Gastroesophageal sphincter (tissue), 4 donors: ENCODE results near the gene COX15. TPM values are rescaled to one million over a fixed set of nuclear protein-coding genes. Genes with fewer than 3 reads are reported as not detected.

ENCODE experiments used
- ATAC-seq: fragments of 150-250 bp; one replicate; pipeline ENCODE4 v1.9.1; 2016; ENCODE audit warnings: mild to moderate bottlenecking, moderate library complexity
- H3K27ac ChIP-seq, 4 donors: fragments of 200-600 bp; sonication (generic) in 3 of 4; 1 replicate in 3 of 4; 2 replicates in 1 of 4; pipeline ENCODE4 v1.5.1; 2016 to 2019
- H3K27me3 ChIP-seq: fragments of 200-600 bp; sonication (generic); one replicate; pipeline ENCODE4 v1.5.1; 2019
- H3K36me3 ChIP-seq, 2 donors: fragments of 200-600 bp; sonication (generic); one replicate each; pipeline ENCODE4 v1.5.1; 2019; ENCODE audit warnings: control low read depth in 1 of 2
- H3K4me1 ChIP-seq, 3 donors: fragments of 200-600 bp; sonication (generic); 1 replicate in 2 of 3; 2 replicates in 1 of 3; pipeline ENCODE4 v1.5.1; 2016 to 2019; ENCODE audit warnings: control low read depth in 2 of 3
- H3K4me3 ChIP-seq, 2 donors: fragments of 200-600 bp; sonication (generic); one replicate each; pipeline ENCODE4 v1.5.1; 2019; ENCODE audit warnings: mild to moderate bottlenecking in 1 of 2, moderate library complexity in 1 of 2
- H3K9me3 ChIP-seq, 3 donors: fragments of 200-600 bp; sonication (generic); one replicate each; pipeline ENCODE4 v1.5.1; 2017 to 2019; ENCODE audit warnings: control low read depth in 2 of 3
- EP300 ChIP-seq: sonication (generic); formaldehyde crosslinking; IDR thresholded peaks from one replicate; pipeline ENCODE4 v1.6.1; 2017; ENCODE audit warnings: antibody characterized with exemption, mild to moderate bottlenecking
- POLR2A ChIP-seq, 2 donors: fragments of 450-650 bp; IDR thresholded peaks; one replicate each; pipeline ENCODE4 v1.6.1; 2017; ENCODE audit warnings: antibody characterized with exemption in 2 of 2, mild to moderate bottlenecking in 2 of 2, moderate library complexity in 1 of 2
- POLR2AphosphoS5 ChIP-seq: sonication (generic); formaldehyde crosslinking; IDR thresholded peaks from one replicate; pipeline ENCODE4 v1.6.1; 2017; ENCODE audit warnings: antibody characterized with exemption
- WGBS, 2 donors: methylation state at CpG; one replicate each; pipeline ENCODE4 v1.1.5; 2018; ENCODE audit warnings: low coverage in 1 of 2; 5-methylcytosine and 5-hydroxymethylcytosine counted together
- total RNA-seq, 4 donors: library from RNA; depleted of rRNA; stranded (reverse); fragments of >200 nt; gene quantifications; one replicate each; pipeline ENCODE4 v1.1.0, GENCODE V29; 2016
- TF ChIP-seq, protein P1 (sequence below), 4 experiments: fragments of 200-600 bp in 2 of 4; fragments of 450-650 bp in 2 of 4; sonication (generic) in 1 of 4; IDR thresholded peaks; one replicate each; pipeline ENCODE4 v1.5.1; 2017 to 2019; ENCODE audit warnings: antibody characterized with exemption in 4 of 4, mild to moderate bottlenecking in 2 of 4, moderate library complexity in 2 of 4

COX15 gene
- total RNA-seq, 4 donors from 2014 or later: 25.6 to 32.6 (median 29.3) TPM

DNA sequence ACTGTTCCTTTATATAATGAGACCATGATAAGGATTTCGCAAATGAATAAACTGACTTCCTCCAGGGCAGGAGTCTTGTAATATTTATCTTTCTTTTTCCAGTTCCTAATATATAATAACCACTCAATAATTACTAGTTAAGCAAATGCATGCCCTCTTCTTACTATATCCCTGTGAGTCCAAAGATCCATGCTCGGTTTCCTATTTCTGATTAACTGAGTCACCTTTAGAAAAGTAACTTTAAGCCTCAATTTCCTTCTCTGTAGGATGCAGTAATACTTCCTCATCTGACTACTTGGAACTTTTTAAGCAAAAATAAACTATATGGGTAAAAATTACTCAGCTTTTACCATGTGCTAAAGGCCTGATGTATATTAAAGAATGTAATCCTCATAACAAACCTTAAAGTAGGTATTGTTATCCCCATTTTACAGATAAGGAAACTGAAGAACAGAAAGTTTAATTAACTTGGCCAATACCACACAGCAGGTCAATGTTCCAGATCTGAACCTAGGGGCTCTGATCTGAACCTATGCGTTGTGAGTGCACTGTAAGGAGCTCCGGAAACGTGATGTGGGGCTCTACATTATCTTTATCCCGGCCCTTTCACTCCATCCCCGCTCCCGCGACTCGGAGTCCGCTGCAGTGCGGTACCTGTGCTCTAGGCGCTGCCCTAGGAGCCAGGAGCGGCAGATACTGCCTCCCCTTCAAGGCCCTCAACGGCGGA lies 458 bp downstream of the COX15 start:
- 8 to 29% methylated on average over 3 to 9 of the region's 16 CpGs for WGBS, 2 donors
- no peak for ATAC-seq

DNA sequence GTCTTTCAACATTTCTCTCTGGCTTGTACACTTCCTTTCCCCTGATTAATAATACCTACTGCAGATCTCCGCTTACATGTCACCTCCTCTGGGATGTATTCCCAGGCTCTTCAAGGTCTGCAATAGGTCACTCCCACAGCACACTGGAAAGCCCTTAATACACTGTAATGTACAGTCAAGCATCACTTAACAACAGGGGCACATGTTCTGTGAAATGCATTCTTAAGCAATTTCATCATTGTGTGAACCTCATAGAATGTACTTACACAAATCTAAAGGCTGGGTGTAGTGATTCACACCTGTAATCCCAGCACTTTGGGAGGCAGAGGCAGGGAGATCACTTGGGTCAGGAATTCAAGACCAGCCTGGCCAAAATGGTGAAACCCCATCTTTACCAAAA lies 1.9 kb downstream of the COX15 start:
- H3K27ac ChIP-seq: no peak overlapping the region
- H3K4me3 ChIP-seq: no peak overlapping the region
- H3K9me3 ChIP-seq: no peaks in the 10 kb centered on the region
- 50 to 100% methylated on average over 1 of the region's 1 CpG for WGBS, 2 donors
- TF ChIP-seq POLR2AphosphoS5 (no peak), POLR2A (IDR thresholded peaks at IDR 0.05) (no peak), EP300 (no peak)
- TF ChIP-seq, protein P1, sequence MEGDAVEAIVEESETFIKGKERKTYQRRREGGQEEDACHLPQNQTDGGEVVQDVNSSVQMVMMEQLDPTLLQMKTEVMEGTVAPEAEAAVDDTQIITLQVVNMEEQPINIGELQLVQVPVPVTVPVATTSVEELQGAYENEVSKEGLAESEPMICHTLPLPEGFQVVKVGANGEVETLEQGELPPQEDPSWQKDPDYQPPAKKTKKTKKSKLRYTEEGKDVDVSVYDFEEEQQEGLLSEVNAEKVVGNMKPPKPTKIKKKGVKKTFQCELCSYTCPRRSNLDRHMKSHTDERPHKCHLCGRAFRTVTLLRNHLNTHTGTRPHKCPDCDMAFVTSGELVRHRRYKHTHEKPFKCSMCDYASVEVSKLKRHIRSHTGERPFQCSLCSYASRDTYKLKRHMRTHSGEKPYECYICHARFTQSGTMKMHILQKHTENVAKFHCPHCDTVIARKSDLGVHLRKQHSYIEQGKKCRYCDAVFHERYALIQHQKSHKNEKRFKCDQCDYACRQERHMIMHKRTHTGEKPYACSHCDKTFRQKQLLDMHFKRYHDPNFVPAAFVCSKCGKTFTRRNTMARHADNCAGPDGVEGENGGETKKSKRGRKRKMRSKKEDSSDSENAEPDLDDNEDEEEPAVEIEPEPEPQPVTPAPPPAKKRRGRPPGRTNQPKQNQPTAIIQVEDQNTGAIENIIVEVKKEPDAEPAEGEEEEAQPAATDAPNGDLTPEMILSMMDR (IDR thresholded peaks at IDR 0.05): no peak
- no peaks in the 10 kb centered on the region for H3K27me3 ChIP-seq
- peaks cover 0 to 44% of the 10 kb centered on the region in 2 donors for H3K36me3 ChIP-seq
- no peak for ATAC-seq
- H3K4me1 ChIP-seq: peaks cover 0 to 36% (median 7%) of the 10 kb centered on the region in 3 donors

More for the DNA sequence above, 458 bp downstream of the COX15 start:
- Histone ChIP-seq H3K9me3 (no peaks in the 10 kb centered on the region), H3K4me3 (peak overlapping the region; percentile 69 to 87), H3K36me3 (peaks cover 0 to 33% of the 10 kb centered on the region in 2 donors), H3K27me3 (no peaks in the 10 kb centered on the region), H3K4me1 (peaks cover 0 to 36% (median 7%) of the 10 kb centered on the region in 3 donors), H3K27ac (peak overlapping the region; percentile 47 to 97 (median 96))
- TF ChIP-seq, protein P1 (IDR thresholded peaks at IDR 0.05): peak in 1 of 4 experiments; percentile 6
- no peak for TF ChIP-seq EP300

DNA sequence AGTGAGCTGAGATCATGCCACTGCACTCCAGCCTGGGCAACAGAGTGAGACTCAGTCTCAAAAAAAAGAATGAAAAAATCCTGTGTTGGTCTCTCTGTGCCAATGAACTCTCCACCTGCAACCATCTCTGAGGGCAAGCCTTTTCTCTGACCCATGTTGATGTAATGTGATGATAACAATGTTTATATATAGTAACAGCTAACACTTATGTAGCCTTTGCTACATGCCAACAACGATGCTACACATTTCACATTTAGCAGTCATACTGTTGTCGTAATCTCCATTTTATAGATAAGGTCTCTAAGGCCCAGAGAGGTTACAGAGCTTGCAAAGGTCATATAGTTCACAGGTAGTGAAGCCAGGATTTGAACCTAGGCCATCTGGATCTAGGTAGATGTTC lies 11.5 kb downstream of the COX15 start:
- ATAC-seq: no peak
- H3K9me3 ChIP-seq: no peaks in the 10 kb centered on the region
- H3K4me3 ChIP-seq: no peak overlapping the region
- TF ChIP-seq, protein P1 (IDR thresholded peaks at IDR 0.05): no peak
- TF ChIP-seq EP300 (no peak), POLR2AphosphoS5 (no peak), POLR2A (IDR thresholded peaks at IDR 0.05) (no peak)
- H3K27ac ChIP-seq: no peak overlapping the region
- peaks cover 2 to 98% of the 10 kb centered on the region in 2 donors for H3K36me3 ChIP-seq
- WGBS, 2 donors: 88% methylated on average over 2 of the region's 2 CpGs
- H3K4me1 ChIP-seq: no peaks in the 10 kb centered on the region
- no peaks in the 10 kb centered on the region for H3K27me3 ChIP-seq

DNA sequence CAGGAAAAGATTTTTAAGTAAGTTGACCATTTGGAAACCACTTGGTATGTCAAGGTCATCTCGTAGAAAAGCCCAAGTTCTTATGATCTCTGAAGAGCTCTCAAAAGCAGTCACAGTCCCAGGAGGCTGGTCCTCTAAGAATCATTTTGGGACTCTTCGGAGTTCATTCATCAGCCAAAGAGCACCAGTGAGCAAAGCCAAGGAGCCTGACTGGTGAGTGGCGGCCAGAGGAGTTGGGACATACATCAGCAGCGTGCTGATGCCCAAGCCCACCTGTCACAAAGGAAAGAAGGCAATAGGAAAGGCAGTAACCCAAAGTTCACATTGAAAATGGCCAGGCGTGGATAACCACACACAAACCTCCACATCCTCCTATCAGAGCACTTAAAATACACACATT lies 17.5 kb downstream of the COX15 start:
- ATAC-seq: no peak
- Histone ChIP-seq H3K36me3 (peaks cover 0 to 81% of the 10 kb centered on the region in 2 donors), H3K4me3 (no peak overlapping the region), H3K27me3 (no peaks in the 10 kb centered on the region), H3K9me3 (no peaks in the 10 kb centered on the region), H3K4me1 (peaks cover 0 to 12% (median 0%) of the 10 kb centered on the region in 3 donors), H3K27ac (no peak overlapping the region)
- 88 to 90% methylated on average over 5 of the region's 5 CpGs for WGBS, 2 donors
- TF ChIP-seq POLR2AphosphoS5: no peak
- TF ChIP-seq, protein P1 (IDR thresholded peaks at IDR 0.05): no peak
- TF ChIP-seq POLR2A (IDR thresholded peaks at IDR 0.05): no peak
- TF ChIP-seq EP300: no peak

DNA sequence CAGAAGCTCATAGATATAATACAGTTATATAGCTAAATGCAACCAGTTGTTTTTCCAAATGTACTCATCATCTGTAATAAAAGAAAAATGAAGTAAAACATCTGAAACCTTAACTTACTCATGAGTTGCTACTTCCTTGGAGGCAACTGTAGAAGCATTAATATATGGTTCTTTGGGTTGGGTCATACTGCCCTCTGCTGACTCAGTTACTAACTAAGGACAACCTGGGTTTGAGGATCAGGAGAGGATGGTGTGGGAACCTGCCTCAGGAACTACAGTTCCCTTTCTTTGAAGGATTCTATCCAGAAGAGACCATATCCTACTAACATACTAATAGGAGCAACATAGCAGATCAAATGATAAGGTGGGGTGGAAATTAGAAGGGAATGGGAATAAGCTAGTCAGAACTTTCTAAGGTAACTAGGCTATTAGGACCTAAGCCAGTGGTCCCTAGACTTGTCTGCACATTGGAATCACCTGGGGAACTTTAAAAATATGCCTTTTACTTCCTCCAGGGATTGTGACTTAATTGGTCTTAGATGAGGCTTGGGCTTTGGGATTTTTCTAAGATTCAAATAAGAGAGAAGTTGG lies 20.7 kb downstream of the COX15 start:
- ATAC-seq: peak; percentile 46

More for the DNA sequence above, 20.7 kb downstream of the COX15 start:
- Histone ChIP-seq H3K27ac (no peak overlapping the region), H3K4me3 (no peak overlapping the region), H3K36me3 (peaks cover 0 to 48% of the 10 kb centered on the region in 2 donors), H3K27me3 (no peaks in the 10 kb centered on the region), H3K4me1 (peaks cover 0 to 31% (median 5%) of the 10 kb centered on the region in 3 donors), H3K9me3 (no peaks in the 10 kb centered on the region)
- TF ChIP-seq POLR2A (IDR thresholded peaks at IDR 0.05) (no peak), EP300 (no peak), POLR2AphosphoS5 (no peak)
- TF ChIP-seq, protein P1 (IDR thresholded peaks at IDR 0.05): peak; percentile 10 to 51 (median 32)
